ENCODE measurements around the gene SPEF1. TPM values are rescaled to one million over a fixed set of nuclear protein-coding genes. Genes with fewer than 3 reads are reported as not detected.

The SPEF1 gene
- total RNA-seq, 4 donors from 2014 or later: 1.1 to 1.8 TPM; not detected in 2

GRCh38 chr20:3748073-3748472, 33.2 kb downstream of the SPEF1 start:
- Histone ChIP-seq H3K4me1 (peaks cover 0 to 41% (median 0%) of the 10 kb centered on the region in 4 donors), H3K4me3 (no peak overlapping the region), H3K9me3 (no peaks in the 10 kb centered on the region), H3K27me3 (peaks cover 0 to 19% of the 10 kb centered on the region in 2 donors), H3K36me3 (peaks cover 0 to 58% (median 0%) of the 10 kb centered on the region in 3 donors), H3K27ac (no peak overlapping the region)
- 81 to 96% methylated on average over 12 to 14 of the region's 16 CpGs for WGBS, 2 donors
- no peak for TF ChIP-seq POLR2A (IDR thresholded peaks at IDR 0.05)
- TF ChIP-seq, protein P1, sequence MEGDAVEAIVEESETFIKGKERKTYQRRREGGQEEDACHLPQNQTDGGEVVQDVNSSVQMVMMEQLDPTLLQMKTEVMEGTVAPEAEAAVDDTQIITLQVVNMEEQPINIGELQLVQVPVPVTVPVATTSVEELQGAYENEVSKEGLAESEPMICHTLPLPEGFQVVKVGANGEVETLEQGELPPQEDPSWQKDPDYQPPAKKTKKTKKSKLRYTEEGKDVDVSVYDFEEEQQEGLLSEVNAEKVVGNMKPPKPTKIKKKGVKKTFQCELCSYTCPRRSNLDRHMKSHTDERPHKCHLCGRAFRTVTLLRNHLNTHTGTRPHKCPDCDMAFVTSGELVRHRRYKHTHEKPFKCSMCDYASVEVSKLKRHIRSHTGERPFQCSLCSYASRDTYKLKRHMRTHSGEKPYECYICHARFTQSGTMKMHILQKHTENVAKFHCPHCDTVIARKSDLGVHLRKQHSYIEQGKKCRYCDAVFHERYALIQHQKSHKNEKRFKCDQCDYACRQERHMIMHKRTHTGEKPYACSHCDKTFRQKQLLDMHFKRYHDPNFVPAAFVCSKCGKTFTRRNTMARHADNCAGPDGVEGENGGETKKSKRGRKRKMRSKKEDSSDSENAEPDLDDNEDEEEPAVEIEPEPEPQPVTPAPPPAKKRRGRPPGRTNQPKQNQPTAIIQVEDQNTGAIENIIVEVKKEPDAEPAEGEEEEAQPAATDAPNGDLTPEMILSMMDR (IDR thresholded peaks at IDR 0.05): no peak
- TF ChIP-seq EP300 (IDR thresholded peaks at IDR 0.05): no peak
- no peak for DNase-seq (ENCODE audit: low spot score in 2 of 2)

DNA sequence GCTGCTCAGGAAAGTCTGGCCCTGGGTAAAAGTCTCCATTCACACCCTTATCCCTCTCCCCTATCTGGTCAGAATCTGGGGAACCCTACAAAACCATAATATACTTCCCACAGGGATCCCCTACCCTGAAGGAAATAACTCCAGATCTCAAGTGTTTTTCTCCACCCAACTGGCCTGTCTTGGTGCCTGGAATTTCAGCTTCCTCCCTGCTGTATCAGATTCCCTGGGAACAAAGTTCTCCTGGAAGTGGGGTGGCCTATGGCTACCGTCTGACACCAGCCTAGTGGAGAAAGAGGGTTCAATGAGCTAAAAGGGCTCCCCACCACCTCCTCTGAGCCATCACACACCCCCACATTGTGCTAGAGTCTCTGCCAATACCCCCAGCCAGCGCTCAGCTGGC, 33.8 kb downstream of the SPEF1 start:
- TF ChIP-seq POLR2A (IDR thresholded peaks at IDR 0.05): no peak
- TF ChIP-seq EP300 (IDR thresholded peaks at IDR 0.05): no peak
- TF ChIP-seq, protein P1 (IDR thresholded peaks at IDR 0.05): no peak

DNA sequence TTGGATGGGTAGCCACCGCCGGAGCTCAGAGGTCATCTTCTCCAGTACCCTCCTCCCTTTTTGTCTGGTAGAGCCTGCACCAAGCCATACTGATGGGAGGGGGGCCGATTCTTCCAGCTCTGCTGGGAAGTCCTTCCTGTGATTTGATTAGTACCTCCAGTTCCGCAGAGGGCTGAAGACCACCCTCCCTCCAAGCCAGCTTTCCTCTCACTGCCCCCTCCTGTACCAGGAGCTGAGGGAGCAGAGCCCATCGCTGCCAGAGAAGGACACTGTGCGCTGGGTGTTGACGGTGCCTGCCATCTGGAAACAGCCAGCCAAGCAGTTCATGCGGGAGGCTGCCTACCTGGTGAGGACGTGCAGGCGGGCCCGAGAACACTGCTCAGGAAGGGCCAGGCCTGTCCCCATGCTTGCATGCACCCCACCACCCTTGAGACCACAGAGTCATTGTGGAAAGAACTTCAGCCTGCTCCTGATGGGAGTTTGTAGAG, 35.5 kb downstream of the SPEF1 start:
- TF ChIP-seq POLR2A (IDR thresholded peaks at IDR 0.05) (no peak), EP300 (IDR thresholded peaks at IDR 0.05) (no peak)
- TF ChIP-seq, protein P1 (IDR thresholded peaks at IDR 0.05): no peak
- H3K9me3 ChIP-seq: no peaks in the 10 kb centered on the region
- H3K4me1 ChIP-seq: peaks cover 0 to 23% (median 0%) of the 10 kb centered on the region in 4 donors
- peaks cover 0 to 15% of the 10 kb centered on the region in 2 donors for H3K27me3 ChIP-seq
- no peak for DNase-seq (ENCODE audit: low spot score in 2 of 2)
- H3K36me3 ChIP-seq: peaks cover 0 to 44% (median 0%) of the 10 kb centered on the region in 3 donors
- no peak overlapping the region for H3K27ac ChIP-seq
- 66 to 68% methylated on average over 8 to 11 of the region's 11 CpGs for WGBS, 2 donors
- no peak overlapping the region for H3K4me3 ChIP-seq

More for the DNA sequence above, 33.8 kb downstream of the SPEF1 start:
- Histone ChIP-seq H3K4me1 (peaks cover 0 to 35% (median 0%) of the 10 kb centered on the region in 4 donors), H3K27ac (no peak overlapping the region), H3K9me3 (no peaks in the 10 kb centered on the region), H3K36me3 (peaks cover 0 to 58% (median 0%) of the 10 kb centered on the region in 3 donors), H3K4me3 (no peak overlapping the region), H3K27me3 (peaks cover 0 to 19% of the 10 kb centered on the region in 2 donors)
- DNase-seq (ENCODE audit: low spot score in 2 of 2): no peak
- 79% methylated on average over 2 of the region's 2 CpGs for WGBS, 2 donors

- TF ChIP-seq POLR2A (IDR thresholded peaks at IDR 0.05) (no peak), EP300 (IDR thresholded peaks at IDR 0.05) (no peak)
- TF ChIP-seq, protein P1 (IDR thresholded peaks at IDR 0.05): no peak
- 30 to 41% methylated on average over 41 to 45 of the region's 45 CpGs for WGBS, 2 donors
- peaks cover 0 to 11% of the 10 kb centered on the region in 2 donors for H3K27me3 ChIP-seq
- peaks cover 0 to 25% (median 0%) of the 10 kb centered on the region in 4 donors for H3K4me1 ChIP-seq
- H3K27ac ChIP-seq: no peak overlapping the region
- peaks cover 0 to 41% (median 0%) of the 10 kb centered on the region in 3 donors for H3K36me3 ChIP-seq
- DNase-seq (ENCODE audit: low spot score in 2 of 2): peak; percentile 43 to 49
- no peak overlapping the region for H3K4me3 ChIP-seq
- no peaks in the 10 kb centered on the region for H3K9me3 ChIP-seq
Observed at GRCh38 chr20:3744806-3745685, 36.2 kb downstream of the SPEF1 start.

GRCh38 chr20:3744037-3744436, 37.2 kb downstream of the SPEF1 start:
- 93 to 96% methylated on average over 1 of the region's 1 CpG for WGBS, 2 donors
- Histone ChIP-seq H3K4me3 (no peak overlapping the region), H3K36me3 (peaks cover 0 to 33% (median 0%) of the 10 kb centered on the region in 3 donors), H3K4me1 (peaks cover 0 to 24% (median 0%) of the 10 kb centered on the region in 4 donors), H3K27me3 (peaks cover 0 to 11% of the 10 kb centered on the region in 2 donors), H3K9me3 (no peaks in the 10 kb centered on the region), H3K27ac (no peak overlapping the region)
- DNase-seq (ENCODE audit: low spot score in 2 of 2): no peak
- TF ChIP-seq EP300 (IDR thresholded peaks at IDR 0.05) (no peak), POLR2A (IDR thresholded peaks at IDR 0.05) (no peak)
- TF ChIP-seq, protein P1 (IDR thresholded peaks at IDR 0.05): no peak

All from tibial nerve (tissue), 4 donors.